ENCODE data around the gene SMARCA2.

SMARCA2 gene

GRCh38 chr9:2082772-2083171 lies 67.6 kb downstream of the SMARCA2 start:
- Histone ChIP-seq H3K27me3 (ENCODE audit: insufficient read depth, low read depth) (no peaks in the 10 kb centered on the region), H3K4me2 (no peak overlapping the region), H3K4me3 (IDR thresholded peaks at IDR 0.05; ENCODE audit: insufficient read depth, low read depth, low read length) (no peak overlapping the region), H3K36me3 (ENCODE audit: insufficient read depth) (peaks cover 8% of the 10 kb centered on the region; the same call in 1 of the 2 replicates), H3K9ac (no peak overlapping the region), H4K20me1 (ENCODE audit: insufficient read depth) (no peaks in the 10 kb centered on the region), H3K4me1 (ENCODE audit: low read depth, poor library complexity, severe bottlenecking) (peaks cover 26% of the 10 kb centered on the region), H3K27ac (no peak overlapping the region), H3K79me2 (ENCODE audit: insufficient read depth, low read depth) (no peaks in the 10 kb centered on the region), H2AFZ (ENCODE audit: low read depth) (no peak overlapping the region)
- TF ChIP-seq, protein P1, sequence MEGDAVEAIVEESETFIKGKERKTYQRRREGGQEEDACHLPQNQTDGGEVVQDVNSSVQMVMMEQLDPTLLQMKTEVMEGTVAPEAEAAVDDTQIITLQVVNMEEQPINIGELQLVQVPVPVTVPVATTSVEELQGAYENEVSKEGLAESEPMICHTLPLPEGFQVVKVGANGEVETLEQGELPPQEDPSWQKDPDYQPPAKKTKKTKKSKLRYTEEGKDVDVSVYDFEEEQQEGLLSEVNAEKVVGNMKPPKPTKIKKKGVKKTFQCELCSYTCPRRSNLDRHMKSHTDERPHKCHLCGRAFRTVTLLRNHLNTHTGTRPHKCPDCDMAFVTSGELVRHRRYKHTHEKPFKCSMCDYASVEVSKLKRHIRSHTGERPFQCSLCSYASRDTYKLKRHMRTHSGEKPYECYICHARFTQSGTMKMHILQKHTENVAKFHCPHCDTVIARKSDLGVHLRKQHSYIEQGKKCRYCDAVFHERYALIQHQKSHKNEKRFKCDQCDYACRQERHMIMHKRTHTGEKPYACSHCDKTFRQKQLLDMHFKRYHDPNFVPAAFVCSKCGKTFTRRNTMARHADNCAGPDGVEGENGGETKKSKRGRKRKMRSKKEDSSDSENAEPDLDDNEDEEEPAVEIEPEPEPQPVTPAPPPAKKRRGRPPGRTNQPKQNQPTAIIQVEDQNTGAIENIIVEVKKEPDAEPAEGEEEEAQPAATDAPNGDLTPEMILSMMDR (conservative IDR thresholded peaks at IDR 0.05; ENCODE audit: low read depth, low read length): no peak

DNA sequence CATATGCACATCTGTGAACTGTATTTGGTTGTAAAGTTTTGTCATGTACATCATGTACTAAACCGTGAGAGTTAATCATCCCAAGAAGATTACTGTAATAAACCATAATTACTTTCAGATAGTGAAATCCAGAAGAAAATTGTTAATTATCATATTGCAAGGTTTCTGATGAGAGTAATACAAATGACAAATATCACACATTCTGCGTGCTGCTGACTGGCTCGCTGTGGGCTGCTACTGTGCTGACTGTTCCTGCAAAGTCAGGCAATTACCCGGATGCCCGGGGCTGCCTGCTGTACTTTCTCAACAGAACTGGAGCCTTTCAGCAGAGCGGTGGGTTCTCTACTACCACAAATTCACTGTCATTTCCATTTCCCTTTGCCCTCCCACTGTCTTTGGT lies 68.3 kb downstream of the SMARCA2 start:
- TF ChIP-seq, protein P1 (conservative IDR thresholded peaks at IDR 0.05; ENCODE audit: low read depth, low read length): no peak
- Histone ChIP-seq H3K27me3 (ENCODE audit: insufficient read depth, low read depth) (no peaks in the 10 kb centered on the region), H2AFZ (ENCODE audit: low read depth) (no peak overlapping the region), H3K4me3 (IDR thresholded peaks at IDR 0.05; ENCODE audit: insufficient read depth, low read depth, low read length) (no peak overlapping the region), H3K9ac (no peak overlapping the region), H4K20me1 (ENCODE audit: insufficient read depth) (no peaks in the 10 kb centered on the region), H3K36me3 (ENCODE audit: insufficient read depth) (peaks cover 14% of the 10 kb centered on the region; the same call in 1 of the 2 replicates), H3K4me1 (ENCODE audit: low read depth, poor library complexity, severe bottlenecking) (peaks cover 26% of the 10 kb centered on the region), H3K79me2 (ENCODE audit: insufficient read depth, low read depth) (peaks cover 2% of the 10 kb centered on the region; the same call in 1 of the 2 replicates), H3K27ac (no peak overlapping the region), H3K4me2 (no peak overlapping the region)

DNA sequence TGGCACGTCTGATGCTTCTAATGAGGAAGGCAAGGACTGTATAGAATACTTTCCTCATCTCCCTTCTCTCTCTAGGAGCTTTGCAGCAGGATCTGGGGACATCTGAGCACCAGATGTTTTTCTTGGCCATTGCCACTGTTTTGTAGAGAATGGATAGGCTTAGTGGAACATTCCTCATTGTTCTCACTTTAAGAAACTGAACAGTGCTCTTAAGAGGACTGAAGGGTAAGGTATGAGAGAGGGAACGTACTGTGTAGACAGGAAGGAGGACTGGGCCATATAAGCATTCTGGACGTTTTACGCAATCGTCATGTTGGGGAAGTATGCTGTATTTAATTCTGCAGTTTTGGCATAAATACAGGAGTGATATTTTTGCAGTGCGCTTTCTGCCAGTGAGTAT lies 70.6 kb downstream of the SMARCA2 start:
- Histone ChIP-seq H4K20me1 (ENCODE audit: insufficient read depth) (no peaks in the 10 kb centered on the region), H3K9ac (no peak overlapping the region), H3K27me3 (ENCODE audit: insufficient read depth, low read depth) (no peaks in the 10 kb centered on the region), H3K4me2 (no peak overlapping the region), H2AFZ (ENCODE audit: low read depth) (no peak overlapping the region), H3K4me1 (ENCODE audit: low read depth, poor library complexity, severe bottlenecking) (peaks cover 26% of the 10 kb centered on the region), H3K27ac (no peak overlapping the region), H3K4me3 (IDR thresholded peaks at IDR 0.05; ENCODE audit: insufficient read depth, low read depth, low read length) (no peak overlapping the region), H3K79me2 (ENCODE audit: insufficient read depth, low read depth) (peaks cover 5% of the 10 kb centered on the region; the same call in 1 of the 2 replicates), H3K36me3 (ENCODE audit: insufficient read depth) (peaks cover 14% of the 10 kb centered on the region; the same call in 1 of the 2 replicates)
- TF ChIP-seq, protein P1 (conservative IDR thresholded peaks at IDR 0.05; ENCODE audit: low read depth, low read length): no peak

- H3K9ac ChIP-seq: no peak overlapping the region
- no peaks in the 10 kb centered on the region for H3K27me3 ChIP-seq (ENCODE audit: insufficient read depth, low read depth)
- peaks cover 26% of the 10 kb centered on the region for H3K4me1 ChIP-seq (ENCODE audit: low read depth, poor library complexity, severe bottlenecking)
- peaks cover 5% of the 10 kb centered on the region; the same call in 1 of the 2 replicates for H3K79me2 ChIP-seq (ENCODE audit: insufficient read depth, low read depth)
- no peak overlapping the region for H3K4me3 ChIP-seq (IDR thresholded peaks at IDR 0.05; ENCODE audit: insufficient read depth, low read depth, low read length)
- H3K36me3 ChIP-seq (ENCODE audit: insufficient read depth): peaks cover 14% of the 10 kb centered on the region; the same call in 1 of the 2 replicates
- H3K27ac ChIP-seq: no peak overlapping the region
- no peak overlapping the region for H2AFZ ChIP-seq (ENCODE audit: low read depth)
- H3K4me2 ChIP-seq: no peak overlapping the region
- no peaks in the 10 kb centered on the region for H4K20me1 ChIP-seq (ENCODE audit: insufficient read depth)
- TF ChIP-seq, protein P1 (conservative IDR thresholded peaks at IDR 0.05; ENCODE audit: low read depth, low read length): no peak
These were observed 71.0 kb downstream of the SMARCA2 start for GRCh38 chr9:2086116-2086515.
